SU-DHL-6 (cell line): ENCODE results near the gene PROKR1.

Source experiments
- H2AFZ ChIP-seq: fragments of 200-600 bp; sonication (generic); 2 replicates; pipeline ENCODE4 v1.6.1; 2014; ENCODE audit warnings: low read depth, mild to moderate bottlenecking, moderate library complexity, mixed read lengths, antibody characterized with exemption, low read length; ENCODE audit not compliant: severe bottlenecking
- H3F3A ChIP-seq: fragments of 200-600 bp; shearing (Covaris generic); 2 replicates; pipeline ENCODE4 v1.6.0; 2016; ENCODE audit warnings: antibody characterized with exemption, mild to moderate bottlenecking; ENCODE audit not compliant: insufficient read depth
- H3K27ac ChIP-seq: fragments of 200-600 bp; sonication (generic); 2 replicates; pipeline ENCODE4 v1.5.1; 2016; ENCODE audit warnings: low read depth, mild to moderate bottlenecking, low read length, moderate library complexity, mixed read lengths
- H3K27me3 ChIP-seq: fragments of 200-600 bp; sonication (generic), shearing (Covaris generic); 2 replicates; pipeline ENCODE4 v1.6.0; 2014; ENCODE audit warnings: mild to moderate bottlenecking, low read length
- H3K36me3 ChIP-seq: fragments of 200-600 bp; sonication (generic); 2 replicates; pipeline ENCODE4 v1.6.1; 2014; ENCODE audit warnings: mild to moderate bottlenecking, low read length, mixed read lengths
- H3K4me2 ChIP-seq: fragments of 300-600, 200-600 bp; shearing (Covaris generic), sonication (generic); 2 replicates; pipeline ENCODE4 v1.6.0; 2014; ENCODE audit warnings: low read length, low read depth, mild to moderate bottlenecking; ENCODE audit not compliant: poor library complexity, severe bottlenecking
- H3K4me3 ChIP-seq: fragments of 200-600 bp; sonication (generic); 2 replicates; pipeline ENCODE4 v1.5.1; 2014; ENCODE audit warnings: antibody characterized with exemption, low read length, mild to moderate bottlenecking, mixed read lengths; ENCODE audit not compliant: insufficient read depth, poor library complexity, severe bottlenecking
- H3K79me2 ChIP-seq: fragments of 200-600 bp; sonication (generic); 2 replicates; pipeline ENCODE4 v1.6.1; 2014; ENCODE audit warnings: mild to moderate bottlenecking, low read length, moderate library complexity; ENCODE audit not compliant: insufficient read depth
- H3K9ac ChIP-seq: fragments of 200-600 bp; sonication (generic); 2 replicates; pipeline ENCODE4 v1.7.0; 2014; ENCODE audit warnings: mild to moderate bottlenecking, low read length
- H3K9me2 ChIP-seq: fragments of 200-600 bp; sonication (generic); replicated peaks from 2 replicates; pipeline ENCODE4 v1.6.1; 2014; ENCODE audit warnings: low read length; ENCODE audit not compliant: insufficient read depth
- H3K9me3 ChIP-seq: fragments of 200-600 bp; sonication (generic); 2 replicates; pipeline ENCODE4 v1.6.1; 2014; ENCODE audit warnings: low read length, mixed read lengths; ENCODE audit not compliant: insufficient read depth
- H4K20me1 ChIP-seq: fragments of 200-600 bp; sonication (generic); 2 replicates; pipeline ENCODE4 v1.6.1; 2014; ENCODE audit warnings: low read depth, mild to moderate bottlenecking, antibody characterized with exemption, low read length, moderate library complexity, mixed read lengths
- CTCF ChIP-seq: fragments of 200-600 bp; sonication (generic); IDR thresholded peaks from one replicate; pipeline ENCODE4 v1.5.1; 2017; ENCODE audit warnings: antibody characterized with exemption, mild to moderate bottlenecking, low read length, moderate library complexity; ENCODE audit not compliant: insufficient read depth, poor library complexity, severe bottlenecking
- EZH2phosphoT487 ChIP-seq: fragments of 200-600 bp; sonication (generic), shearing (Covaris generic); conservative IDR thresholded peaks from 2 replicates; pipeline ENCODE4 v1.6.1; 2018; ENCODE audit warnings: mild to moderate bottlenecking, antibody characterized with exemption, low read length, moderate library complexity, mixed read lengths

PROKR1 gene

GRCh38 chr2:68669651-68670050 lies 26.3 kb downstream of the PROKR1 start:
- no peak overlapping the region for H2AFZ ChIP-seq
- H3K79me2 ChIP-seq, result no peaks in the 10 kb centered on the region
- H3K4me3 ChIP-seq, result no peak overlapping the region
- no peaks in the 10 kb centered on the region for H3K27me3 ChIP-seq
- H3K36me3 ChIP-seq, result no peaks in the 10 kb centered on the region
- H3K9me3 ChIP-seq, result no peaks in the 10 kb centered on the region
- H3K4me2 ChIP-seq, result no peak overlapping the region
- no peaks in the 10 kb centered on the region for H4K20me1 ChIP-seq
- TF ChIP-seq CTCF, result no peak
- no peak for TF ChIP-seq EZH2phosphoT487
- no peaks in the 10 kb centered on the region for H3K9me2 ChIP-seq
- H3K27ac ChIP-seq, result no peak overlapping the region
- H3F3A ChIP-seq, result no peaks in the 10 kb centered on the region
- no peak overlapping the region for H3K9ac ChIP-seq

- no peaks in the 10 kb centered on the region for H3K27me3 ChIP-seq
- no peak overlapping the region for H3K4me3 ChIP-seq
- TF ChIP-seq CTCF (no peak), EZH2phosphoT487 (no peak)
- H3K79me2 ChIP-seq, result no peaks in the 10 kb centered on the region
- no peak overlapping the region for H3K4me2 ChIP-seq
- no peaks in the 10 kb centered on the region for H3K9me3 ChIP-seq
- no peaks in the 10 kb centered on the region for H3K9me2 ChIP-seq
- H3K9ac ChIP-seq, result no peak overlapping the region
- no peaks in the 10 kb centered on the region for H3F3A ChIP-seq
- no peak overlapping the region for H2AFZ ChIP-seq
- H3K36me3 ChIP-seq, result no peaks in the 10 kb centered on the region
- H3K27ac ChIP-seq, result no peak overlapping the region
- no peaks in the 10 kb centered on the region for H4K20me1 ChIP-seq
Measured at GRCh38 chr2:68671961-68672360, 28.6 kb downstream of the PROKR1 start.

GRCh38 chr2:68673631-68674030 lies 30.3 kb downstream of the PROKR1 start:
- no peak overlapping the region for H3K27ac ChIP-seq
- H3K9ac ChIP-seq, result no peak overlapping the region
- no peak for TF ChIP-seq CTCF
- TF ChIP-seq EZH2phosphoT487, result no peak
- no peaks in the 10 kb centered on the region for H3K9me3 ChIP-seq
- H3K79me2 ChIP-seq, result no peaks in the 10 kb centered on the region
- no peaks in the 10 kb centered on the region for H3F3A ChIP-seq
- no peak overlapping the region for H2AFZ ChIP-seq
- H4K20me1 ChIP-seq, result no peaks in the 10 kb centered on the region
- H3K9me2 ChIP-seq, result no peaks in the 10 kb centered on the region
- H3K4me3 ChIP-seq, result no peak overlapping the region
- no peaks in the 10 kb centered on the region for H3K36me3 ChIP-seq
- no peak overlapping the region for H3K4me2 ChIP-seq
- no peaks in the 10 kb centered on the region for H3K27me3 ChIP-seq
